HFF-Myc (cell line): ENCODE measurements around the gene ACOX1.
A peak's percentile ranks its signal among the peaks of the same experiment; 100 is the strongest.

Experiments
- DNase-seq: peaks from one replicate; pipeline ENCODE4 v3.0.0-alpha.2; 2011; ENCODE audit warnings: low read depth; ENCODE audit errors: extremely low read depth
- H3K4me3 ChIP-seq: replicated peaks from 2 replicates; pipeline ENCODE4 v1.5.1; 2011; ENCODE audit warnings: low read depth, mild to moderate bottlenecking, control low read depth, low read length
- TF ChIP-seq, protein P1 (sequence below): IDR thresholded peaks from 2 replicates; pipeline ENCODE4 v1.5.1; 2012; ENCODE audit warnings: mild to moderate bottlenecking, low read depth, low read length, control low read depth; ENCODE audit errors: missing control alignments

Gene ACOX1

DNA sequence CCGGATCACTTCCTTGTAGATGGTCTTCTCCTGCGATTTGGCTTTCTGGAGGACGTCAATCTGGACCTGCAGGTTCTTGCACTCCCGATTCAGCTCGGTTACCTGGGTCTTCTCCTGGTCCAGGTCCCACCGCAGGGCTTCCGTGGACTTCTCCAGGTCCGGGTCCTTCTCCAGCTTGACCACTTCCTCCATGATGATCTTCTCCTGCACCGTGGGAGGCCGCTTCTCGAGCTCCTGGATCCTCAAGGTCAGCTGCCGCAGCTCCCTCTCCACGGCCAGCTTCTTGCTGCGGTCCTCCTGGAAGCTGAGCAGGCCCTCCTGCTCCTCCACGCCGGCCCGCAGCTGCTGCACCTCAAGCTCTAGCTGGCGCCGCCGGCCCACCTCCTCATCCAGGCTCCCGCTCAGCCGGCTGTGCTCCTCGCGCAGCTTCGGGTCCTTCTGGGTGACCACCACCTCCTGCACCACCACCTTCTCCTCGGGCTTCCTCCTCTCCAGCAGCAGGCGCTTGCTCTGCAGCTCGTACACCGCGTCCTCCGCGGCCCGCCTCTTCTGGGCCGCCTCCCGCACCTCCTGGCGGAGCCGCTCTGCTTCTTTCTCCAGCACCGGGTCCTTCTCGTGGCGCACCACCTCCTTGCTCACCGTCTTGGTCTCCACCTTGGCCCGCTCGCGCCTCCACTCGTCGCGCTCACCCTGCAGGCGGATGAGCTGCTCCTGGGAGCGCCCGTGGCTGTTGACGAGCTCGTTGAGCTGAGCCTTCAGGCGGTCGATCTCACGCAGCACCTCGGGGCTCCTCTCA lies 29.9 kb upstream of the ACOX1 start:
- TF ChIP-seq, protein P1, sequence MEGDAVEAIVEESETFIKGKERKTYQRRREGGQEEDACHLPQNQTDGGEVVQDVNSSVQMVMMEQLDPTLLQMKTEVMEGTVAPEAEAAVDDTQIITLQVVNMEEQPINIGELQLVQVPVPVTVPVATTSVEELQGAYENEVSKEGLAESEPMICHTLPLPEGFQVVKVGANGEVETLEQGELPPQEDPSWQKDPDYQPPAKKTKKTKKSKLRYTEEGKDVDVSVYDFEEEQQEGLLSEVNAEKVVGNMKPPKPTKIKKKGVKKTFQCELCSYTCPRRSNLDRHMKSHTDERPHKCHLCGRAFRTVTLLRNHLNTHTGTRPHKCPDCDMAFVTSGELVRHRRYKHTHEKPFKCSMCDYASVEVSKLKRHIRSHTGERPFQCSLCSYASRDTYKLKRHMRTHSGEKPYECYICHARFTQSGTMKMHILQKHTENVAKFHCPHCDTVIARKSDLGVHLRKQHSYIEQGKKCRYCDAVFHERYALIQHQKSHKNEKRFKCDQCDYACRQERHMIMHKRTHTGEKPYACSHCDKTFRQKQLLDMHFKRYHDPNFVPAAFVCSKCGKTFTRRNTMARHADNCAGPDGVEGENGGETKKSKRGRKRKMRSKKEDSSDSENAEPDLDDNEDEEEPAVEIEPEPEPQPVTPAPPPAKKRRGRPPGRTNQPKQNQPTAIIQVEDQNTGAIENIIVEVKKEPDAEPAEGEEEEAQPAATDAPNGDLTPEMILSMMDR: no peak
- DNase-seq: no peak
- H3K4me3 ChIP-seq: no peak overlapping the region

DNA sequence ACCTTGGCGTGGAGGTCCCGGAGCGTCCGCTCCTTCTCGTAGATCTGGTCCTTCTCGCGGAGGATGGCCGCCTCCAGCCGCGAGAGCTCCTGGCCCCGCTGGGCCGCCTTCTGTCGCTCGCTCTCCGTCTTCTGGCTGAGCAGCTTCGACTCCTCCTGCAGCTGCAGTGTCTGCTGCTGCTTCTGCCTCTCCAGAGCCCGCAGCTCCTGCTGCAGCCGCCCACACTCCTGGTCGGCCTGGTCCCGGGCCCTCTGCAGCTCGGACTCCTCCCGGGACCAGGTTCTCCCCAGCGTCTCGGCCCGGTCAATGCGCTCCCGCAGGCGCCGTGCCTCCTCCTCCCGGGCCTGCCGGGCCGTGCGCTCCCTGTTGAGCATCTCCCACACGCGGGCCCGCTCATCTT lies 29.2 kb upstream of the ACOX1 start:
- H3K4me3 ChIP-seq: no peak overlapping the region

DNA sequence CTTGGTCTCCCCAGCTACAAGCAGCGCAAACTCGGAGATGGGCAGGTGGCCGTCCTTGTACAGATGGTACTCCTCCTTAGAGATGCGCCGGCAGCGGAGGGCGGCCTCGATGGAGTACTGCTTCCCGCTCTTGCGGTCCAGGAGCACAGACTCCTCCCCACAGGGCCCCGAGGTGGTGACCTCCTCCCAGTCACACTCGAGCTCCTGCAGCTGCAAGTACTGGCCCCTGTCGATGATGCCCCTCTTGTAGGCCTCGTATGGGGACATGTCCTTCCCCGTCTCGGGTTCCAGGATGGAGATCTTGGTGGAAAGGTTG lies 28.8 kb upstream of the ACOX1 start:
- TF ChIP-seq, protein P1: no peak
- no peak for DNase-seq
- H3K4me3 ChIP-seq: no peak overlapping the region

More for the DNA sequence above, 29.2 kb upstream of the ACOX1 start:
- TF ChIP-seq, protein P1: no peak
- no peak for DNase-seq

DNA sequence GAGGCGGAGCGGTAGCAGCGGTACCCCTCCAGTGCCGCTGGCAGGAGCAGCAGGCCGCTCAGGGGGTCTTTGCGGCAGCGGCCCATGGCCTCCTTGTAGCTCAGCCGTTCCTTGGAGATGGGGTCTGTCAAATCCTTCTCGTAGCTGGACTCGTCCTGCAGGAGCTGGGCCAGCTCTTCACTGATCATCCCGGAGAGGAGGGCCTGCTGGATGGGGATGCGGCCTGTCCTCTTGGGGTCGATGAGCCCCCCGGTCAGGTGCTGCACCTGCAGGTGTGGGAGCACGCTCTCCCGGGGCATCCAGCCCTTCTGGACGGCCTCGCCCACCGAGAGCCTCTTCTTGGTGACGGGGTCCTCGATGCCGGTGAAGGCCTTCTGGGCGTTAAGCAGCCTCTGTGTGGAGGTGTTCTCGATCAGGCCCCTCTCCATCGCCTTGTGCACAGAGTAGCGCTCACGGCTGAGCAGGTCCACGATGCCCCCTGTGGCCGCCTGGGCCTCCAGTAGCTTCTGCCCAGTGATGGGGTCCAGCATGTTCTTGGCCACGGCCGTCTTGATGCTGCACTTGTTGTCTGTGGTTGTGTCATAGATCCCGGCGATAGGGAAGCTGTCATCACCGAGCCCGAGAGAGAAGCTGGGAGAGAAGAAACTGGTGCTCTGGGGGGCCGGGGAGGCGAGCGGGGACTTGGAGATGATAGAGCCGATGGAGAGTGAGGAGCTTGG lies 28.3 kb upstream of the ACOX1 start:
- DNase-seq: no peak
- H3K4me3 ChIP-seq: no peak overlapping the region
- TF ChIP-seq, protein P1: no peak

DNA sequence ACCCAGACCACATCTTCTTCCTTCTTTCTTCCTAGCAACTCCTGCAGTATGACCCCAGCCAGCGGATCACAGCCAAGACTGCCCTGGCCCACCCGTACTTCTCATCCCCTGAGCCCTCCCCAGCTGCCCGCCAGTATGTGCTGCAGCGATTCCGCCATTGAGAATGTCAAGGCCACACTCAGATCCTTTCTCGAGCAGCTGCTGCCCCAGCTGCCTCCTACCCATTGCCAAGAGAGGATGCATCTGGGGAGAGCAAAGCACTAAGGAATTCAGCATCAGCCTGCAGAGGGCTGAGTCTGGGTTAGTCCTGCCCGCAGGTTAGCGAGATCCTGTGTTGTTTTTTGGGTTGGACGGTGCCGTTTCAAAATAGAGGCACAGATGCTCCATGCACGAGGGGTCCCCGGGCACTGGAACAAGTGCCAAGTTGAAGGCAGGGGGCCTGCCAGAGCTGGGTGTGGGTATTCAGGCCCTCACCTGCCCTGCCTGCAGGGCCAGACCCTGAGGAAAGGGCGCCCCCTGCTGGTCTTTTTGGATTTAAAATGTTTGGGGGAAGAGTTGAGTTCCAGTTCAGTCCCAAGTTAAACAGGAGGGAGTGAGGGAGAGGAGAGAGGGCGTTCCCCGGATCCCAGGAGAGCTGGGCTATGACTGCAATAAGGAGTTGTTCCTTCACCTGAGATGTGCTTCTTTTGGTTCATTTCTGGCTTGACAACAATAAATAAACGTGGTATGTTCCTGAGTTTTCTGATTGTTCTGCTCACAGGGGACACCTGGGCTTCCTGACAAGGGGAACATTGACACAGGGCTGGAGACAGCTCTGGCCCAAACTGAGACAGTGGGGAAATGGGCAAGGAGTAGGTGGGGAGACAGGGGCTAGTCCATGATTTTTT lies 26.5 kb upstream of the ACOX1 start:
- TF ChIP-seq, protein P1: peak; percentile 69
- H3K4me3 ChIP-seq: no peak overlapping the region
- no peak for DNase-seq

DNA sequence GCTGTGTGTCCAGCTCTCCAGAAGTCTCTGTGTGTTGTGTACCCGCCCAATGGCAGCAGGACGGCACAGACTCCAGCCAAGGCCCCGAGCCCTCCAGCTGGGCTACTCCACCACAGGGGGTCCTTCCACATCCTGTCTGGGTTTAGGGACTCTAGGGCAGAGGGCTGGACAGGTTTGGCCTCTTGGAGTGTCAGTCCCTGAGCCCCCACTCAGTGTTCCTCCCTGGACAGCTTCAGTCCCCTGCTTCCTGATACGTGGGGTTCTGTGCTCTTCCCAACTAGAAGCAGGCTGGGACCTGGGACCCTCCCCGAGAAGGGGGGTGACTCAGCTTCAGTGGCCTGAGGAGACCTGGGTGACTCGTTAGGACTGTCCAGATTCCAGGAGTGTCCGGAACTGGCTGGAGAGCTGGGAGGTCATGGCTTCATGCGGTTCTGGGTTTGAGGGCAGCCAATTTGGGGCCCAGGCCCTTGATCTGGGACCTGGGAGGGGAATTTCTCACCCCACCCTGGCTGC lies 25.8 kb upstream of the ACOX1 start:
- H3K4me3 ChIP-seq: no peak overlapping the region
- no peak for DNase-seq
- TF ChIP-seq, protein P1: no peak
